Neuronal stem cell (in vitro differentiated cells): ENCODE results near the gene KRTDAP.

Experiments
- DNase-seq: peaks from one replicate; pipeline ENCODE4 v3.0.0-alpha.2; 2013; ENCODE audit warnings: low spot score
- H2AFZ ChIP-seq: one replicate; pipeline ENCODE4 v1.6.1; 2013; ENCODE audit warnings: mild to moderate bottlenecking, low read length, inconsistent platforms
- H2AK5ac ChIP-seq: 2 replicates; pipeline ENCODE4 v1.6.1; 2013; ENCODE audit warnings: low read depth, mild to moderate bottlenecking, inconsistent platforms, low read length, moderate library complexity, mixed read lengths
- H2BK120ac ChIP-seq: 2 replicates; pipeline ENCODE4 v1.6.1; 2013; ENCODE audit warnings: low read depth, mild to moderate bottlenecking, inconsistent platforms, low read length, moderate library complexity, mixed read lengths
- H2BK12ac ChIP-seq: one replicate; pipeline ENCODE4 v1.6.1; 2013; ENCODE audit warnings: low read length, inconsistent platforms
- H2BK15ac ChIP-seq: 2 replicates; pipeline ENCODE4 v1.6.1; 2013; ENCODE audit warnings: mild to moderate bottlenecking, low read length, inconsistent platforms, mixed read lengths
- H2BK5ac ChIP-seq: one replicate; pipeline ENCODE4 v1.6.1; 2013; ENCODE audit warnings: inconsistent platforms, mild to moderate bottlenecking, low read length, moderate library complexity
- H3K14ac ChIP-seq: one replicate; pipeline ENCODE4 v1.6.1; 2013; ENCODE audit warnings: low read length, inconsistent platforms
- H3K18ac ChIP-seq: 2 replicates; pipeline ENCODE4 v1.6.1; 2013; ENCODE audit warnings: low read length, inconsistent platforms
- H3K23ac ChIP-seq: 2 replicates; pipeline ENCODE4 v1.6.1; 2013; ENCODE audit warnings: low read depth, mild to moderate bottlenecking, mixed read lengths, low read length, inconsistent platforms; ENCODE audit not compliant: poor library complexity
- H3K27ac ChIP-seq: replicated peaks from 3 replicates; pipeline ENCODE4 v1.5.1; 2013; ENCODE audit warnings: low read length, inconsistent platforms
- H3K27me3 ChIP-seq, 3 experiments: 2 replicates each; pipeline ENCODE4 v1.6.1; 2013; ENCODE audit warnings: low read length in 3 of 3, mild to moderate bottlenecking in 2 of 3, inconsistent platforms in 1 of 3, low read depth in 1 of 3, mixed read lengths in 1 of 3, moderate library complexity in 1 of 3; ENCODE audit not compliant: control insufficient read depth in 3 of 3, insufficient read depth in 3 of 3
- H3K36me3 ChIP-seq, 2 donors: replicated peaks in 1 of 2; 2 replicates each; pipeline ENCODE4 v1.6.1; 2013; ENCODE audit warnings: low read length in 2 of 2; ENCODE audit not compliant: control insufficient read depth in 2 of 2, insufficient read depth in 2 of 2
- H3K4ac ChIP-seq: 2 replicates; pipeline ENCODE4 v1.6.1; 2013; ENCODE audit warnings: inconsistent platforms, mild to moderate bottlenecking, low read length, moderate library complexity
- H3K4me1 ChIP-seq, 2 donors: 1 replicate in 1 of 2; 2 replicates in 1 of 2; pipeline ENCODE4 v1.6.1; 2013; ENCODE audit warnings: low read length in 2 of 2, low read depth in 1 of 2; ENCODE audit not compliant: control insufficient read depth in 2 of 2, insufficient read depth in 1 of 2
- H3K4me2 ChIP-seq: one replicate; pipeline ENCODE4 v1.6.1; 2013; ENCODE audit warnings: mild to moderate bottlenecking, low read length, inconsistent platforms; ENCODE audit not compliant: insufficient read depth, poor library complexity, severe bottlenecking
- H3K4me3 ChIP-seq, 2 donors: 2 replicates each; pipeline ENCODE4 v1.5.1; 2013; ENCODE audit warnings: low read length in 2 of 2, mild to moderate bottlenecking in 2 of 2, inconsistent platforms in 1 of 2, moderate library complexity in 1 of 2
- H3K79me1 ChIP-seq: one replicate; pipeline ENCODE4 v1.6.1; 2013; ENCODE audit warnings: low read depth, mild to moderate bottlenecking, inconsistent platforms, low read length, moderate library complexity
- H3K9ac ChIP-seq: one replicate; pipeline ENCODE4 v1.6.1; 2013; ENCODE audit warnings: mild to moderate bottlenecking, low read depth, low read length, inconsistent platforms; ENCODE audit not compliant: poor library complexity
- H3K9me3 ChIP-seq, 2 donors: replicated peaks in 1 of 2; 2 replicates each; pipeline versions ENCODE3 to v1.6.1; 2013; ENCODE audit warnings: low read length in 2 of 2, mild to moderate bottlenecking in 2 of 2, inconsistent platforms in 1 of 2, low read depth in 1 of 2, mixed read lengths in 1 of 2, moderate library complexity in 1 of 2; ENCODE audit not compliant: control insufficient read depth in 2 of 2, insufficient read depth in 1 of 2
- H4K8ac ChIP-seq: one replicate; pipeline ENCODE4 v1.6.1; 2013; ENCODE audit warnings: low read depth, mild to moderate bottlenecking, inconsistent platforms, low read length, moderate library complexity
- H4K91ac ChIP-seq: one replicate; pipeline ENCODE4 v1.6.1; 2013; ENCODE audit warnings: low read length, low read depth, mild to moderate bottlenecking, inconsistent platforms; ENCODE audit not compliant: poor library complexity
- WGBS, 2 donors: extraction: QIAGEN DNeasy Blood & Tissue Kit; methylation state at CpG; one replicate each; pipeline ENCODE4 v1.1.7; 2013; ENCODE audit warnings: missing lambda C conversion rate in 2 of 2, mixed read lengths in 1 of 2; ENCODE audit not compliant: insufficient read length in 2 of 2, insufficient replicate concordance in 1 of 2; ENCODE audit errors: extremely low coverage in 2 of 2; 5-methylcytosine and 5-hydroxymethylcytosine counted together

The KRTDAP gene

DNA sequence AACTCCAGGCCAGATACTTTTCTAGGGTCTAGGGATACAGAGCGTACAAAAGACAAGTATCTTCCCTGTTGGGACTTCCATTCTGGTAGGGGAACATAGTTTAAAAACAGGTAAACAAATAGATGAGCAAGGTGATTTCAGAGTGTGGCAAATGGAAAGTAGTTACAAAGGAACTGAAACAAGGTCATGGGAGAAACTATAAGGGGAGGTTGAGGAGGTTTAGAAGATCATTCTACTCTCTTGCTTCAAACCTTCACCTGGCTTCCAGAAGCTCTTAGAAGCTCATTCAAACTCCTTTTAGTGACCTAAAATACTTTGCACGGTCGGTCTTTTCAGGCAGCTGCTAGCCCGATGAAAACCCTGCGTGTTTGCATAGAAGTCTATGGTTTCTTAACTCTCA lies 33.1 kb downstream of the KRTDAP start:
- no peak overlapping the region for H3K27ac ChIP-seq
- no peak overlapping the region for H3K14ac ChIP-seq
- H3K79me1 ChIP-seq: no peaks in the 10 kb centered on the region
- H4K91ac ChIP-seq: no peak overlapping the region
- no peaks in the 10 kb centered on the region for H3K9me3 ChIP-seq
- no peak for DNase-seq
- no peak overlapping the region for H3K4ac ChIP-seq
- no peak overlapping the region for H3K23ac ChIP-seq
- H3K4me3 ChIP-seq: no peak overlapping the region
- H2AK5ac ChIP-seq: no peak overlapping the region
- no peak overlapping the region for H3K4me2 ChIP-seq
- no peak overlapping the region for H4K8ac ChIP-seq
- H3K4me1 ChIP-seq: no peaks in the 10 kb centered on the region
- no peak overlapping the region for H3K9ac ChIP-seq
- no peak overlapping the region for H2BK5ac ChIP-seq
- H3K27me3 ChIP-seq: peaks cover 0 to 9% (median 0%) of the 10 kb centered on the region in 3 experiments
- H2BK120ac ChIP-seq: no peak overlapping the region
- H2AFZ ChIP-seq: no peak overlapping the region
- H2BK12ac ChIP-seq: no peak overlapping the region
- H2BK15ac ChIP-seq: no peak overlapping the region
- H3K18ac ChIP-seq: no peak overlapping the region
- no CpG with 5 or more reads among the region's 5 CpGs for WGBS, 2 donors
- H3K36me3 ChIP-seq: no peaks in the 10 kb centered on the region

DNA sequence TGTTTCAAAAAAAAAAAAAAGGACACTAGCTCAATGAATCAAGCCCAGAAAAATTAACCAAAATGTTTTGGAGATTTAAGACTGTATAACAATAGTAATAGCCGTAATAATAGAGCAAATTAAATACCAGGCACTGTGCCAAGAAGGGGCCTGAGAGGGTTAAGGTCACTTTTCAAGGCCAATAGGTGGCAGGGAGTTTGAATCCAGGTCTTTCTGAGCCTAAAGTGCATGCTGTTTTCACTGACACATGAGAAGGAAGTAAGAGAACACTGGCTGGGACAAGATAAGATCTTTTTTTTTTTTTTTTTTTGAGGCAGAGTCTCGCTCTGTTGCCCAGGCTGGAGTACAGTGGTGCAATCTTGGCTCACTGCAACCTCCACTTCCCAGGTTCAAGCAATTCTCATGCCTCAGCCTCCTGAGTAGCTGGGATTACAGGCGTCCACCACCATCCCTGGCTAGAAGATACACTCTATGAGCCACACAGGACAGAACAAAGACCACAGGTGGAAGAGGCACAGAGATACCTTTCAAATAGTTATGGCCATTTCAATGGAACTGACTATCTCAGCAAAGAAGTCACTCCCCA lies 34.6 kb downstream of the KRTDAP start:
- no peaks in the 10 kb centered on the region for H3K9me3 ChIP-seq
- H3K4me2 ChIP-seq: no peak overlapping the region
- no peak overlapping the region for H2AFZ ChIP-seq
- no peak overlapping the region for H3K18ac ChIP-seq
- no peak overlapping the region for H2AK5ac ChIP-seq
- H2BK15ac ChIP-seq: no peak overlapping the region
- no peak overlapping the region for H2BK12ac ChIP-seq
- peaks cover 0 to 12% (median 0%) of the 10 kb centered on the region in 3 experiments for H3K27me3 ChIP-seq
- no peak overlapping the region for H3K4me3 ChIP-seq
- no peak overlapping the region for H3K14ac ChIP-seq
- no peaks in the 10 kb centered on the region for H3K79me1 ChIP-seq
- H3K23ac ChIP-seq: no peak overlapping the region
- no peak for DNase-seq
- no peaks in the 10 kb centered on the region for H3K36me3 ChIP-seq
- H3K9ac ChIP-seq: no peak overlapping the region
- H4K91ac ChIP-seq: no peak overlapping the region
- no peak overlapping the region for H2BK120ac ChIP-seq
- H3K4me1 ChIP-seq: no peaks in the 10 kb centered on the region
- H2BK5ac ChIP-seq: no peak overlapping the region
- H4K8ac ChIP-seq: no peak overlapping the region
- H3K27ac ChIP-seq: no peak overlapping the region
- WGBS, 2 donors: no CpG with 5 or more reads among the region's 3 CpGs
- no peak overlapping the region for H3K4ac ChIP-seq

DNA sequence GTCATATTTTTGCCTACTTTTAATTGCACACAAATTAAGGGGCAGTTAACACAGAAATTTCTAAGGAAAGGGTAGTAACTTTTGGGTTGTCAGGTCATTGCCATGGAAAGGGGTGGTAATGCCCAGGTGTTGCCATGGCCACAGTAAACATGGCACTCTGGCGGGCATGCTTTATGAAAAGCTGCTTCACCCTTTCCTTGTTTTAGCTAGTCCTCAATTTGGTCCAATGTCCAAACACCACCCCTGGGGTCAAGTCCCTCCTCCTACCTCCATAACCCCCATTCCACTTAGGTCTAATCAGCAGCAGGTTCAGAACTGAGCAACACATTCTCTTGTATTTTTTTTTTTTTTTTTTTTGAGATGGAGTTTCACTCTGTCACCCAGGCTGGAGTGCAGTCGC lies 35.6 kb downstream of the KRTDAP start:
- H3K4me3 ChIP-seq: no peak overlapping the region
- H3K9me3 ChIP-seq: no peaks in the 10 kb centered on the region
- H2BK120ac ChIP-seq: no peak overlapping the region
- no peaks in the 10 kb centered on the region for H3K4me1 ChIP-seq
- H3K23ac ChIP-seq: no peak overlapping the region
- H3K36me3 ChIP-seq: no peaks in the 10 kb centered on the region
- WGBS, 2 donors: no CpG with 5 or more reads among the region's 2 CpGs
- H2BK15ac ChIP-seq: no peak overlapping the region
- no peak overlapping the region for H3K27ac ChIP-seq
- H4K91ac ChIP-seq: no peak overlapping the region
- no peak overlapping the region for H4K8ac ChIP-seq
- no peak overlapping the region for H2BK12ac ChIP-seq
- H3K27me3 ChIP-seq: peaks cover 0 to 16% (median 0%) of the 10 kb centered on the region in 3 experiments
- no peak for DNase-seq
- H2AFZ ChIP-seq: no peak overlapping the region
- H3K18ac ChIP-seq: no peak overlapping the region
- H3K14ac ChIP-seq: no peak overlapping the region
- no peak overlapping the region for H3K9ac ChIP-seq
- no peak overlapping the region for H3K4ac ChIP-seq
- no peak overlapping the region for H2BK5ac ChIP-seq
- H3K79me1 ChIP-seq: no peaks in the 10 kb centered on the region
- H3K4me2 ChIP-seq: no peak overlapping the region
- H2AK5ac ChIP-seq: no peak overlapping the region

DNA sequence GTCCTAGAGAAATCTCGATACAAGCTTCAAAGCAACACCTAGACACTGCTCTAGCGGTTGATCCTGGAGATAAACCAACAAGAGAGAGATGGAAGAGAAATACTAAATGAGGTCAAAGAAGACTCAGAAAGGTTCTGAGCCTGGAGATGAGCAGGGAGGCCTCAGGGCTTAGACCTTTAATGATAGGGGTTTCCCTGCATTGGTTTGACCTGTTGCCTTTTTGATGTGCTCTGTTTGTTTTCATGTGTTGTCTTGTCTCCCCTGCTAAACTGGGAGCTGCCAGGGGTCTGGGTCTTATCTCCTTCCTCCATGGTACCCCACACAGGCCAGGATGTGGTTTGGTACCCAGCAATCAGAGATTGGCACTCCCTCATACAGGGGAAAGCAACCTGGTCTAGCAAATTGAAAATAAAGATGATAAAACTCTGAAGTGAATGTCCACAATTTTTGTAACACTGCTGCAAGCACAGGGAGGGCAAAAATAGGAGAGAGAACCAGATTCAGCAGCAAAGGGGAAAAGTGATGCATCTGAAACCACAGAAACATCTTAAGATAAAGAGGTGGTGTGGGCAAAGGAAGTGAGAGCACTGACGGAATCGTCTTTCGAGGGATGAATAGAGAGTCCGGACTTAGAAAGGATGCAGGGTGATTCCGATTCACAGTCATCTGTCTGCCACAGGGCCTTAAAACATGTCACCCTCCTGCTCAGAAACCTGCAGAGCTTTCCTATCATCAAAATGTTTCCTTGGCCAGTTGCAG lies 38.7 kb downstream of the KRTDAP start:
- Histone ChIP-seq H2AFZ (no peak overlapping the region), H3K9me3 (no peaks in the 10 kb centered on the region), H4K8ac (no peak overlapping the region), H3K4me1 (peaks cover 0 to 2% of the 10 kb centered on the region in 2 donors), H3K36me3 (no peaks in the 10 kb centered on the region), H2BK15ac (no peak overlapping the region), H3K23ac (no peak overlapping the region), H3K79me1 (no peaks in the 10 kb centered on the region), H4K91ac (no peak overlapping the region), H3K9ac (no peak overlapping the region), H2BK120ac (no peak overlapping the region), H2BK5ac (no peak overlapping the region), H3K4me3 (no peak overlapping the region), H3K18ac (no peak overlapping the region), H3K4ac (no peak overlapping the region), H3K14ac (no peak overlapping the region), H3K27ac (no peak overlapping the region), H2AK5ac (no peak overlapping the region), H3K27me3 (peaks cover 0 to 21% (median 0%) of the 10 kb centered on the region in 3 experiments), H2BK12ac (no peak overlapping the region), H3K4me2 (no peak overlapping the region)
- DNase-seq: no peak
- no CpG with 5 or more reads among the region's 7 CpGs for WGBS, 2 donors
